Measurements from ENCODE around the gene HMGCS1. TPM values are rescaled to one million over a fixed set of nuclear protein-coding genes. Genes with fewer than 3 reads are reported as not detected.

The HMGCS1 gene
- total RNA-seq, 1 experiment from 2014 or later, result 211 TPM

- intact Hi-C loops (cut with micrococcal nuclease; ENCODE audit: unreplicated experiment), result no loop called here
- H3K9me3 ChIP-seq, result no peaks in the 10 kb centered on the region
- Mint-ChIP-seq H3K4me1 (ENCODE audit: low read depth, unreplicated experiment) (peaks cover 21% of the 10 kb centered on the region), H3K27ac (ENCODE audit: unreplicated experiment) (no peak overlapping the region), H3K36me3 (ENCODE audit: insufficient read depth, unreplicated experiment) (no peaks in the 10 kb centered on the region), H3K9me3 (ENCODE audit: unreplicated experiment) (peaks cover under 1% of the 10 kb centered on the region), H3K4me3 (ENCODE audit: unreplicated experiment) (no peak overlapping the region), H3K27me3 (ENCODE audit: insufficient read depth, unreplicated experiment) (peaks cover 3% of the 10 kb centered on the region)
- ChIA-PET CTCF (no interaction called here), POLR2A (no interaction called here)
- H3K4me3 ChIP-seq (ENCODE audit: low read depth, low read length), result no peak overlapping the region
- H3K27me3 ChIP-seq (replicated peaks; ENCODE audit: control insufficient read depth, insufficient read depth, low read length), result no peaks in the 10 kb centered on the region
- BruUV-seq (replicated peaks), result no TSS peak
- H3K4me1 ChIP-seq, result peaks cover 8% of the 10 kb centered on the region
- DNase-seq, result no peak
- no peaks in the 10 kb centered on the region for H3K36me3 ChIP-seq (ENCODE audit: control insufficient read depth, insufficient read depth, low read length)
- TF ChIP-seq, protein P1, sequence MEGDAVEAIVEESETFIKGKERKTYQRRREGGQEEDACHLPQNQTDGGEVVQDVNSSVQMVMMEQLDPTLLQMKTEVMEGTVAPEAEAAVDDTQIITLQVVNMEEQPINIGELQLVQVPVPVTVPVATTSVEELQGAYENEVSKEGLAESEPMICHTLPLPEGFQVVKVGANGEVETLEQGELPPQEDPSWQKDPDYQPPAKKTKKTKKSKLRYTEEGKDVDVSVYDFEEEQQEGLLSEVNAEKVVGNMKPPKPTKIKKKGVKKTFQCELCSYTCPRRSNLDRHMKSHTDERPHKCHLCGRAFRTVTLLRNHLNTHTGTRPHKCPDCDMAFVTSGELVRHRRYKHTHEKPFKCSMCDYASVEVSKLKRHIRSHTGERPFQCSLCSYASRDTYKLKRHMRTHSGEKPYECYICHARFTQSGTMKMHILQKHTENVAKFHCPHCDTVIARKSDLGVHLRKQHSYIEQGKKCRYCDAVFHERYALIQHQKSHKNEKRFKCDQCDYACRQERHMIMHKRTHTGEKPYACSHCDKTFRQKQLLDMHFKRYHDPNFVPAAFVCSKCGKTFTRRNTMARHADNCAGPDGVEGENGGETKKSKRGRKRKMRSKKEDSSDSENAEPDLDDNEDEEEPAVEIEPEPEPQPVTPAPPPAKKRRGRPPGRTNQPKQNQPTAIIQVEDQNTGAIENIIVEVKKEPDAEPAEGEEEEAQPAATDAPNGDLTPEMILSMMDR (IDR thresholded peaks at IDR 0.05; ENCODE audit: insufficient read depth in 1 of 2, low read depth in 1 of 2, low read length in 1 of 2, severe bottlenecking in 1 of 2, unreplicated experiment in 1 of 2), result no peak
Measured at GRCh38 chr5:43258116-43258515, 55.1 kb downstream of the HMGCS1 start.

- H3K9me3 ChIP-seq, result no peaks in the 10 kb centered on the region
- no peaks in the 10 kb centered on the region for H3K36me3 ChIP-seq (ENCODE audit: control insufficient read depth, insufficient read depth, low read length)
- Mint-ChIP-seq H3K27ac (ENCODE audit: unreplicated experiment) (no peak overlapping the region), H3K9me3 (ENCODE audit: unreplicated experiment) (no peaks in the 10 kb centered on the region), H3K4me3 (ENCODE audit: unreplicated experiment) (no peak overlapping the region), H3K4me1 (ENCODE audit: low read depth, unreplicated experiment) (peaks cover 21% of the 10 kb centered on the region), H3K36me3 (ENCODE audit: insufficient read depth, unreplicated experiment) (no peaks in the 10 kb centered on the region), H3K27me3 (ENCODE audit: insufficient read depth, unreplicated experiment) (no peaks in the 10 kb centered on the region)
- CTCF ChIA-PET, result no interaction called here
- POLR2A ChIA-PET, result no interaction called here
- peaks cover 8% of the 10 kb centered on the region for H3K4me1 ChIP-seq
- no peak overlapping the region for H3K4me3 ChIP-seq (ENCODE audit: low read depth, low read length)
- TF ChIP-seq, protein P1 (IDR thresholded peaks at IDR 0.05; ENCODE audit: insufficient read depth in 1 of 2, low read depth in 1 of 2, low read length in 1 of 2, severe bottlenecking in 1 of 2, unreplicated experiment in 1 of 2), result no peak
- BruUV-seq (replicated peaks), result no TSS peak
- no peaks in the 10 kb centered on the region for H3K27me3 ChIP-seq (replicated peaks; ENCODE audit: control insufficient read depth, insufficient read depth, low read length)
- peak in 1 of 2 experiments; percentile 6 for DNase-seq
- intact Hi-C loops (cut with micrococcal nuclease; ENCODE audit: unreplicated experiment), result no loop called here
Measured at GRCh38 chr5:43256261-43256966, 56.8 kb downstream of the HMGCS1 start.

- no peaks in the 10 kb centered on the region for H3K27me3 ChIP-seq (replicated peaks; ENCODE audit: control insufficient read depth, insufficient read depth, low read length)
- peaks cover 21% of the 10 kb centered on the region for H3K4me1 Mint-ChIP-seq (ENCODE audit: low read depth, unreplicated experiment)
- no peaks in the 10 kb centered on the region for H3K9me3 ChIP-seq
- no peaks in the 10 kb centered on the region for H3K9me3 Mint-ChIP-seq (ENCODE audit: unreplicated experiment)
- peaks cover 8% of the 10 kb centered on the region for H3K4me1 ChIP-seq
- ChIA-PET CTCF (no interaction called here), POLR2A (no interaction called here)
- no peak for DNase-seq
- intact Hi-C loops (cut with micrococcal nuclease; ENCODE audit: unreplicated experiment), result no loop called here
- BruUV-seq (replicated peaks), result no TSS peak
- H3K36me3 Mint-ChIP-seq (ENCODE audit: insufficient read depth, unreplicated experiment), result no peaks in the 10 kb centered on the region
- no peak overlapping the region for H3K4me3 ChIP-seq (ENCODE audit: low read depth, low read length)
- no peak overlapping the region for H3K4me3 Mint-ChIP-seq (ENCODE audit: unreplicated experiment)
- no peak overlapping the region for H3K27ac Mint-ChIP-seq (ENCODE audit: unreplicated experiment)
- H3K36me3 ChIP-seq (ENCODE audit: control insufficient read depth, insufficient read depth, low read length), result no peaks in the 10 kb centered on the region
- TF ChIP-seq, protein P1 (IDR thresholded peaks at IDR 0.05; ENCODE audit: insufficient read depth in 1 of 2, low read depth in 1 of 2, low read length in 1 of 2, severe bottlenecking in 1 of 2, unreplicated experiment in 1 of 2), result no peak
- no peaks in the 10 kb centered on the region for H3K27me3 Mint-ChIP-seq (ENCODE audit: insufficient read depth, unreplicated experiment)
Measured at GRCh38 chr5:43255704-43256103, 57.5 kb downstream of the HMGCS1 start.
